ENCODE results near the gene TRMO. TPM values are rescaled to one million over a fixed set of nuclear protein-coding genes. Genes with fewer than 3 reads are reported as not detected.

Gene TRMO
- total RNA-seq, 1 experiment from 2014 or later: 8.6 TPM

DNA sequence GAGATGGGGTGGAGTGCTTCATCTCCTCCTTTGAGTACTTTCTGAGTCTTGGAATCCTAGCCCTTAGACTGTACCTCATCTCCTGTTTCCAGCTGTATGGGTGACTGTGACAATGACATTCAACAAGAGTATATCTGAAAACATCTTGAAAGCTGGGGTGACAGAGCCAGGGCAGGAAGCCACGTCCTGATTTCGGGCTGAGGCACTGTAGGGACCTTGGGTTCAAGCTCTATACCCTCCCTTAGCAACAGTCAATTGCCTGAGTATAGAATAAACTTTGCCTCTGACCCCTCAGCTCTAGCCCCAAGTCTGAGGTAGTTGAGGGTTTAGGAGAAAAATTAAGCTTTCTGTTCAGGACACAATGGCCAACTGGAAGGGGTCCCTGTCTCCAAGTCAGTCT is 63.0 kb downstream of the TRMO start:
- peaks cover 98% of the 10 kb centered on the region for H3K27me3 Mint-ChIP-seq (ENCODE audit: low read depth)
- Histone ChIP-seq H3K14ac (ENCODE audit: insufficient read depth, low read length) (no peak overlapping the region), H2AK5ac (ENCODE audit: insufficient read length, low read length) (no peak overlapping the region), H2BK5ac (ENCODE audit: insufficient read length, low read length) (no peak overlapping the region), H2BK20ac (ENCODE audit: low read depth, low read length, poor library complexity, severe bottlenecking) (no peak overlapping the region), H3K4ac (ENCODE audit: low read depth, low read length) (no peak overlapping the region), H3K79me1 (ENCODE audit: insufficient read depth, low read depth, low read length, poor library complexity, severe bottlenecking) (no peaks in the 10 kb centered on the region), H2AFZ (ENCODE audit: low read length) (no peak overlapping the region), H3K27me3 (ENCODE audit: insufficient read depth, low read length) (peaks cover 74% of the 10 kb centered on the region), H3T11ph (ENCODE audit: low read length) (no peak overlapping the region), H3K56ac (ENCODE audit: insufficient read length, low read depth, low read length) (no peak overlapping the region), H3K4me1 (ENCODE audit: insufficient read depth, low read length) (no peaks in the 10 kb centered on the region; the same call in 1 of the 2 replicates), H3K23me2 (ENCODE audit: insufficient read length, low read depth, low read length, poor library complexity, severe bottlenecking) (no peaks in the 10 kb centered on the region), H3K4me2 (ENCODE audit: insufficient read depth, insufficient read length, low read length) (no peak overlapping the region), H2BK15ac (ENCODE audit: low read depth, low read length) (no peak overlapping the region), H3K9me3 (ENCODE audit: control insufficient read depth, low read depth, low read length) (no peaks in the 10 kb centered on the region), H3K27ac (ENCODE audit: insufficient read length, low read depth, low read length) (no peak overlapping the region), H3K23ac (ENCODE audit: insufficient read length, low read depth, low read length) (no peak overlapping the region), H2BK12ac (ENCODE audit: insufficient read length, low read depth, low read length) (no peak overlapping the region), H4K8ac (replicated peaks; ENCODE audit: insufficient read length, low read depth, low read length) (no peak overlapping the region), H3K9ac (ENCODE audit: extremely low read depth, insufficient read length, low read length) (no peak overlapping the region), H4K5ac (ENCODE audit: insufficient read length, low read depth, low read length) (no peak overlapping the region), H3K18ac (ENCODE audit: insufficient read length, low read depth, low read length) (no peak overlapping the region), H4K91ac (ENCODE audit: insufficient read length, low read depth, low read length) (no peak overlapping the region), H2BK120ac (ENCODE audit: low read depth, low read length, poor library complexity, severe bottlenecking) (no peak overlapping the region), H4K20me1 (ENCODE audit: control insufficient read depth, insufficient read depth, insufficient read length) (no peaks in the 10 kb centered on the region), H3K79me2 (ENCODE audit: insufficient read depth, low read length) (no peaks in the 10 kb centered on the region)
- H3K4me1 Mint-ChIP-seq: peaks cover 16 to 27% of the 10 kb centered on the region in 2 experiments
- H3K4me3 Mint-ChIP-seq: no peak overlapping the region
- H3K27ac Mint-ChIP-seq: no peak overlapping the region
- peaks cover 0 to 3% of the 10 kb centered on the region in 2 experiments; a peak in 1 of 5 replicates for H3K9me3 Mint-ChIP-seq
- TF ChIP-seq, protein P1, sequence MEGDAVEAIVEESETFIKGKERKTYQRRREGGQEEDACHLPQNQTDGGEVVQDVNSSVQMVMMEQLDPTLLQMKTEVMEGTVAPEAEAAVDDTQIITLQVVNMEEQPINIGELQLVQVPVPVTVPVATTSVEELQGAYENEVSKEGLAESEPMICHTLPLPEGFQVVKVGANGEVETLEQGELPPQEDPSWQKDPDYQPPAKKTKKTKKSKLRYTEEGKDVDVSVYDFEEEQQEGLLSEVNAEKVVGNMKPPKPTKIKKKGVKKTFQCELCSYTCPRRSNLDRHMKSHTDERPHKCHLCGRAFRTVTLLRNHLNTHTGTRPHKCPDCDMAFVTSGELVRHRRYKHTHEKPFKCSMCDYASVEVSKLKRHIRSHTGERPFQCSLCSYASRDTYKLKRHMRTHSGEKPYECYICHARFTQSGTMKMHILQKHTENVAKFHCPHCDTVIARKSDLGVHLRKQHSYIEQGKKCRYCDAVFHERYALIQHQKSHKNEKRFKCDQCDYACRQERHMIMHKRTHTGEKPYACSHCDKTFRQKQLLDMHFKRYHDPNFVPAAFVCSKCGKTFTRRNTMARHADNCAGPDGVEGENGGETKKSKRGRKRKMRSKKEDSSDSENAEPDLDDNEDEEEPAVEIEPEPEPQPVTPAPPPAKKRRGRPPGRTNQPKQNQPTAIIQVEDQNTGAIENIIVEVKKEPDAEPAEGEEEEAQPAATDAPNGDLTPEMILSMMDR (conservative IDR thresholded peaks at IDR 0.05): no peak
- no CpG with 5 or more reads among the region's 2 CpGs for WGBS (ENCODE audit: extremely low coverage, insufficient read length, low lambda C conversion rate)
- H3K36me3 Mint-ChIP-seq (ENCODE audit: insufficient read depth in 1 of 3, low read depth in 3 of 3): no peaks in the 10 kb centered on the region; a peak in 1 of 7 replicates
- DNase-seq: no peak

Data from H9 (cell line).